ENCODE measurements around the gene ADSL. TPM values are rescaled to one million over a fixed set of nuclear protein-coding genes. Genes with fewer than 3 reads are reported as not detected.

ADSL gene
- total and polyA plus RNA-seq, 2 donors (not counting 1 experiment from before 2014, with no cell fraction given) = 61.0 to 63.8 TPM

GRCh38 chr22:40422558-40423309, 76.4 kb downstream of the ADSL start:
- H3K4me1 Mint-ChIP-seq = peaks cover 22% of the 10 kb centered on the region

GRCh38 chr22:40423310-40423688, 77.0 kb downstream of the ADSL start:
- ATAC-seq (ENCODE audit: low read depth) (no peak), DNase-seq (no peak)
- 96% methylated on average over 5 of the region's 5 CpGs for WGBS (ENCODE audit: insufficient coverage)
- Histone ChIP-seq H3K27ac (ENCODE audit: low read length in 2 of 2) (no peak overlapping the region), H3K4me3 (ENCODE audit: control extremely low read depth in 1 of 5, extremely low read depth in 1 of 5, insufficient read depth in 1 of 5, low read depth in 2 of 5, low read length in 4 of 5) (no peak overlapping the region), H3K9ac (ENCODE audit: low read length) (no peak overlapping the region), H4K20me1 (ENCODE audit: control insufficient read depth, insufficient read depth, low read length, poor library complexity, severe bottlenecking) (peaks cover 55% of the 10 kb centered on the region), H3K4me2 (replicated peaks; ENCODE audit: low read depth, low read length, poor library complexity, severe bottlenecking) (no peak overlapping the region), H3K79me2 (ENCODE audit: control insufficient read depth, insufficient read depth, low read length) (peaks cover 77% of the 10 kb centered on the region), H3K36me3 (replicated peaks in 1 of 2; ENCODE audit: control extremely low read depth in 1 of 2, control insufficient read depth in 1 of 2, extremely low read depth in 1 of 2, insufficient read depth in 2 of 2, low read length in 1 of 2) (peaks cover 8 to 98% of the 10 kb centered on the region in 2 experiments), H3K9me3 (ENCODE audit: control extremely low read depth in 1 of 3, control insufficient read depth in 2 of 3, insufficient read depth in 1 of 3, low read length in 2 of 3) (no peaks in the 10 kb centered on the region), H2AFZ (ENCODE audit: insufficient read depth, low read depth, low read length, poor library complexity, severe bottlenecking) (no peak overlapping the region), H3K27me3 (replicated peaks in 1 of 4; ENCODE audit: control extremely low read depth in 1 of 4, control insufficient read depth in 3 of 4, insufficient read depth in 4 of 4, low read length in 3 of 4) (no peaks in the 10 kb centered on the region), H3K4me1 (ENCODE audit: control insufficient read depth in 2 of 2, insufficient read depth in 2 of 2, low read length in 2 of 2) (peaks cover 7 to 17% of the 10 kb centered on the region in 2 donors)
- ChIA-PET CTCF (interaction anchor here (5.7 kb wide), 1 partner anchor 13 kb away, joined by 26 read pairs; no protein-coding TSS in a partner anchor), POLR2A (no interaction called here)
- TF ChIP-seq EZH2 (IDR thresholded peaks at IDR 0.05; ENCODE audit: borderline replicate concordance, insufficient read depth, low read depth, low read length, poor library complexity, severe bottlenecking) (no peak), CTCF (IDR thresholded peaks at IDR 0.05) (no peak)
- Mint-ChIP-seq H3K4me1 (peaks cover 17% of the 10 kb centered on the region), H3K27ac (peak overlapping the region; percentile 56), H3K9me3 (ENCODE audit: insufficient read depth) (no peaks in the 10 kb centered on the region), H3K27me3 (no peaks in the 10 kb centered on the region), H3K4me3 (no peak overlapping the region)
- intact Hi-C loops (cut with micrococcal nuclease) = no loop called here

More at GRCh38 chr22:40422558-40423309, 76.4 kb downstream of the ADSL start:
- no peak overlapping the region for H3K4me3 ChIP-seq (ENCODE audit: control extremely low read depth in 1 of 5, extremely low read depth in 1 of 5, insufficient read depth in 1 of 5, low read depth in 2 of 5, low read length in 4 of 5)
- H3K4me1 ChIP-seq (ENCODE audit: control insufficient read depth in 2 of 2, insufficient read depth in 2 of 2, low read length in 2 of 2) = peaks cover 13 to 23% of the 10 kb centered on the region in 2 donors
- H4K20me1 ChIP-seq (ENCODE audit: control insufficient read depth, insufficient read depth, low read length, poor library complexity, severe bottlenecking) = peaks cover 51% of the 10 kb centered on the region
- CTCF ChIA-PET = no interaction called here
- Mint-ChIP-seq H3K27me3 (no peaks in the 10 kb centered on the region), H3K9me3 (ENCODE audit: insufficient read depth) (no peaks in the 10 kb centered on the region), H3K4me3 (no peak overlapping the region), H3K27ac (peak overlapping the region; percentile 6)
- intact Hi-C loops (cut with micrococcal nuclease) = no loop called here
- H3K36me3 ChIP-seq (replicated peaks in 1 of 2; ENCODE audit: control extremely low read depth in 1 of 2, control insufficient read depth in 1 of 2, extremely low read depth in 1 of 2, insufficient read depth in 2 of 2, low read length in 1 of 2) = peaks cover 5 to 98% of the 10 kb centered on the region in 2 experiments
- over 99% methylated on average over 7 of the region's 9 CpGs for WGBS (ENCODE audit: insufficient coverage)
- ATAC-seq (ENCODE audit: low read depth) (no peak), DNase-seq (no peak)
- POLR2A ChIA-PET = no interaction called here
- no peak overlapping the region for H3K9ac ChIP-seq (ENCODE audit: low read length)
- no peaks in the 10 kb centered on the region for H3K9me3 ChIP-seq (ENCODE audit: control extremely low read depth in 1 of 3, control insufficient read depth in 2 of 3, insufficient read depth in 1 of 3, low read length in 2 of 3)
- peaks cover 77% of the 10 kb centered on the region for H3K79me2 ChIP-seq (ENCODE audit: control insufficient read depth, insufficient read depth, low read length)
- H2AFZ ChIP-seq (ENCODE audit: insufficient read depth, low read depth, low read length, poor library complexity, severe bottlenecking) = no peak overlapping the region
- H3K27ac ChIP-seq (ENCODE audit: low read length in 2 of 2) = no peak overlapping the region
- H3K27me3 ChIP-seq (replicated peaks in 1 of 4; ENCODE audit: control extremely low read depth in 1 of 4, control insufficient read depth in 3 of 4, insufficient read depth in 4 of 4, low read length in 3 of 4) = no peaks in the 10 kb centered on the region
- no peak overlapping the region for H3K4me2 ChIP-seq (replicated peaks; ENCODE audit: low read depth, low read length, poor library complexity, severe bottlenecking)
- TF ChIP-seq EZH2 (IDR thresholded peaks at IDR 0.05; ENCODE audit: borderline replicate concordance, insufficient read depth, low read depth, low read length, poor library complexity, severe bottlenecking) = no peak

Data from B cell (primary cell).